Ascending aorta (tissue), 2 donors: ENCODE data around the gene CAMK2A. TPM values are rescaled to one million over a fixed set of nuclear protein-coding genes. Genes with fewer than 3 reads are reported as not detected.

Experiments
- DNase-seq, 2 donors: peaks; one replicate each; pipeline ENCODE4 v3.0.0-alpha.2; 2019; ENCODE audit warnings: low spot score in 2 of 2
- H3K27ac ChIP-seq, 2 donors: fragments of 200-600 bp; sonication (generic); one replicate each; pipeline ENCODE4 v1.5.1; 2016 to 2017; ENCODE audit warnings: mild to moderate bottlenecking in 1 of 2
- H3K27me3 ChIP-seq: fragments of 200-600 bp; sonication (generic); one replicate; pipeline ENCODE4 v1.5.1; 2017
- H3K36me3 ChIP-seq, 2 donors: fragments of 200-600 bp; sonication (generic); one replicate each; pipeline ENCODE4 v1.5.1; 2016
- H3K4me1 ChIP-seq, 2 donors: fragments of 200-600 bp; sonication (generic); one replicate each; pipeline ENCODE4 v1.5.1; 2016 to 2017; ENCODE audit warnings: mild to moderate bottlenecking in 1 of 2
- H3K4me3 ChIP-seq, 2 donors: fragments of 200-600 bp; sonication (generic); one replicate each; pipeline ENCODE4 v1.5.1; 2016 to 2017; ENCODE audit warnings: mild to moderate bottlenecking in 1 of 2
- H3K9me3 ChIP-seq, 2 donors: fragments of 200-600 bp; sonication (generic); one replicate each; pipeline ENCODE4 v1.5.1; 2016
- intact Hi-C: fragments of 100-400 bp; cut with DNase I; formaldehyde crosslinking; loops from one replicate; pipeline ENCODE4 v1.15.1; 2023
- total RNA-seq: library from RNA; depleted of rRNA; stranded (reverse); fragments of >200 nt; gene quantifications from one replicate; pipeline ENCODE4 v1.1.0, GENCODE V29; 2016
- TF ChIP-seq, protein P1 (sequence below), 3 experiments: fragments of 200-600 bp in 2 of 3; fragments of 450-650 bp in 1 of 3; sonication (generic) in 2 of 3; IDR thresholded peaks; one replicate each; pipeline ENCODE4 v1.5.1; 2016 to 2019; ENCODE audit warnings: antibody characterized with exemption in 3 of 3, mild to moderate bottlenecking in 1 of 3, moderate library complexity in 1 of 3

CAMK2A gene
- total RNA-seq, 1 donor from 2014 or later: not detected

- TF ChIP-seq, protein P1, sequence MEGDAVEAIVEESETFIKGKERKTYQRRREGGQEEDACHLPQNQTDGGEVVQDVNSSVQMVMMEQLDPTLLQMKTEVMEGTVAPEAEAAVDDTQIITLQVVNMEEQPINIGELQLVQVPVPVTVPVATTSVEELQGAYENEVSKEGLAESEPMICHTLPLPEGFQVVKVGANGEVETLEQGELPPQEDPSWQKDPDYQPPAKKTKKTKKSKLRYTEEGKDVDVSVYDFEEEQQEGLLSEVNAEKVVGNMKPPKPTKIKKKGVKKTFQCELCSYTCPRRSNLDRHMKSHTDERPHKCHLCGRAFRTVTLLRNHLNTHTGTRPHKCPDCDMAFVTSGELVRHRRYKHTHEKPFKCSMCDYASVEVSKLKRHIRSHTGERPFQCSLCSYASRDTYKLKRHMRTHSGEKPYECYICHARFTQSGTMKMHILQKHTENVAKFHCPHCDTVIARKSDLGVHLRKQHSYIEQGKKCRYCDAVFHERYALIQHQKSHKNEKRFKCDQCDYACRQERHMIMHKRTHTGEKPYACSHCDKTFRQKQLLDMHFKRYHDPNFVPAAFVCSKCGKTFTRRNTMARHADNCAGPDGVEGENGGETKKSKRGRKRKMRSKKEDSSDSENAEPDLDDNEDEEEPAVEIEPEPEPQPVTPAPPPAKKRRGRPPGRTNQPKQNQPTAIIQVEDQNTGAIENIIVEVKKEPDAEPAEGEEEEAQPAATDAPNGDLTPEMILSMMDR (IDR thresholded peaks at IDR 0.05): no peak
- Histone ChIP-seq H3K9me3 (no peaks in the 10 kb centered on the region), H3K4me3 (no peak overlapping the region), H3K36me3 (no peaks in the 10 kb centered on the region), H3K4me1 (no peaks in the 10 kb centered on the region), H3K27ac (no peak overlapping the region), H3K27me3 (no peaks in the 10 kb centered on the region)
- DNase-seq: no peak
- intact Hi-C loops: no loop called here
Observed at GRCh38 chr5:150245808-150246207, 43.8 kb downstream of the CAMK2A start.

GRCh38 chr5:150245111-150245789 is 44.3 kb downstream of the CAMK2A start:
- TF ChIP-seq, protein P1 (IDR thresholded peaks at IDR 0.05): no peak
- Histone ChIP-seq H3K27ac (no peak overlapping the region), H3K36me3 (no peaks in the 10 kb centered on the region), H3K4me1 (no peaks in the 10 kb centered on the region), H3K27me3 (no peaks in the 10 kb centered on the region), H3K4me3 (no peak overlapping the region), H3K9me3 (no peaks in the 10 kb centered on the region)
- intact Hi-C loops: no loop called here
- no peak for DNase-seq

DNA sequence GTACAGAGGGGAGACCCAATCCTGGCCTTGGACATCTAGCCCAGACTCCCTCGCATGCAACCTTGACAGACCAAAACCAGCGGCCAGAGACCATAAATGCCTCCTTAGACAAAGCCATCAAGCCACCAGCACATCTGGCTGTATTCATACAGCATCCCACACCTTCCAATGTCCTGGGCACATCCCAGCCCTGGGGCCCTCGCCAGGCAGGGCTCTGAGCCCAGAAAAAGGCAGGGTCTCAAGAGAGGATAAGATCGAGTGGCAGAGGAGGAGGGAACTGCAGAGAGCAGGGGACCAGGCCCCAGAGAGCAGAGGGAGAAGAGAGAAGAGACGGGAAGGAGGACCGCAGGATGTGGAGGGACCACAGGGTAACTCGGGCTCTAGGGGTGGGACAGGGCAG is 45.4 kb downstream of the CAMK2A start:
- TF ChIP-seq, protein P1 (IDR thresholded peaks at IDR 0.05): no peak
- Histone ChIP-seq H3K27ac (no peak overlapping the region), H3K9me3 (no peaks in the 10 kb centered on the region), H3K36me3 (no peaks in the 10 kb centered on the region), H3K4me1 (no peaks in the 10 kb centered on the region), H3K4me3 (no peak overlapping the region), H3K27me3 (no peaks in the 10 kb centered on the region)
- intact Hi-C loops: no loop called here
- DNase-seq: no peak

GRCh38 chr5:150243590-150243989 is 46.0 kb downstream of the CAMK2A start:
- intact Hi-C loops: no loop called here
- H3K27ac ChIP-seq: no peak overlapping the region
- DNase-seq: no peak
- H3K4me3 ChIP-seq: no peak overlapping the region
- no peaks in the 10 kb centered on the region for H3K4me1 ChIP-seq
- no peaks in the 10 kb centered on the region for H3K36me3 ChIP-seq
- TF ChIP-seq, protein P1 (IDR thresholded peaks at IDR 0.05): no peak
- H3K9me3 ChIP-seq: no peaks in the 10 kb centered on the region
- no peaks in the 10 kb centered on the region for H3K27me3 ChIP-seq

GRCh38 chr5:150242251-150242894 is 47.2 kb downstream of the CAMK2A start:
- no peaks in the 10 kb centered on the region for H3K9me3 ChIP-seq
- intact Hi-C loops: no loop called here
- TF ChIP-seq, protein P1 (IDR thresholded peaks at IDR 0.05): no peak
- no peaks in the 10 kb centered on the region for H3K4me1 ChIP-seq
- H3K27me3 ChIP-seq: no peaks in the 10 kb centered on the region
- no peak for DNase-seq
- H3K36me3 ChIP-seq: no peaks in the 10 kb centered on the region
- H3K4me3 ChIP-seq: no peak overlapping the region
- no peak overlapping the region for H3K27ac ChIP-seq
